Measurements from ENCODE around the gene PHLDB2. TPM values are rescaled to one million over a fixed set of nuclear protein-coding genes. Genes with fewer than 3 reads are reported as not detected.

PHLDB2 gene
- total RNA-seq, 2 donors from 2014 or later, result 125 to 135 TPM

DNA sequence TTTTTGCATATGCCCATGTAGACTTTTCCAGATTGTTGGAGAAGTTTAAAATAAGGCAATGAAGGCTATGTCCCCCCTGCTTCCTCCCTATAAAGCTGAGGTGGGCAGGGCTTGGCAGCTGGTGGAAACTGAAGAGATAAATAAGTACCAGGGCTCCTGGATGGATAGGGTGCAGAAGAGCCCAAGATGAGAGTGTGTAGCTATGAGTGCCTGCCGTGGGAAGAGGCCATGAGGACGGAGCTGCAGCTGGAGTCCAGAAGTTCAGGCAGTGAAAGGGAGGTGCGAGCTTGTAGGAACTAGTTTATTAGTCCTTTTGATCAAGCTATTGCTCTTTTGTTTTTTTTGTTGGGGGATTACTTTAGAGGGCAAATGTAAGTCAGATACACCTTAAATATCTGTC is 52.4 kb downstream of the PHLDB2 start:
- no peak for DNase-seq (ENCODE audit: low spot score)
- intact Hi-C loops (cut with DNase I), result no loop called here

DNA sequence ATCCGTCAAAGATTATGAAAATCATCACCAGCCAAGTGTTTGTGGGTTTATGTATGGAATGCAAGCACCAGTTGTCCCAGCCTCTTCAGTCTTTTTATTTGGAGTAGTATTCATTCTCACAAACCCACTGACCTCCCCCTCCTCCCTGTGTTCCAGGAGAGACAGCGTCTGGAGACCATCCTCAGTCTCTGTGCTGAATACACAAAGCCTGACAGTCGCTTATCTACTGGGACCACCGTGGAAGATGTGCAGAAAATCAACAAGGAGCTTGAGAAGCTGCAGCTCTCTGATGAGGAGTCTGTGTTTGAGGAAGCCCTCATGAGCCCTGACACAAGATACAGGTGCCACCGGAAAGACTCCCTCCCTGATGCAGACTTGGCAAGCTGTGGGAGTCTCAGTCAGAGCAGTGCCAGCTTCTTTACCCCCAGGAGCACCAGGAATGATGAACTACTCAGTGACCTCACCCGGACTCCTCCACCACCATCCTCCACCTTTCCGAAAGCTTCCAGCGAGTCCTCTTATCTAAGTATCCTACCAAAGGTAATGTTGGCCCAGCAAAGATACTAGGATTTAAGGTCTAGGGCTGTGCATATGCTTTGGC is 54.2 kb downstream of the PHLDB2 start:
- no peak for DNase-seq (ENCODE audit: low spot score)
- intact Hi-C loops (cut with DNase I), result no loop called here

DNA sequence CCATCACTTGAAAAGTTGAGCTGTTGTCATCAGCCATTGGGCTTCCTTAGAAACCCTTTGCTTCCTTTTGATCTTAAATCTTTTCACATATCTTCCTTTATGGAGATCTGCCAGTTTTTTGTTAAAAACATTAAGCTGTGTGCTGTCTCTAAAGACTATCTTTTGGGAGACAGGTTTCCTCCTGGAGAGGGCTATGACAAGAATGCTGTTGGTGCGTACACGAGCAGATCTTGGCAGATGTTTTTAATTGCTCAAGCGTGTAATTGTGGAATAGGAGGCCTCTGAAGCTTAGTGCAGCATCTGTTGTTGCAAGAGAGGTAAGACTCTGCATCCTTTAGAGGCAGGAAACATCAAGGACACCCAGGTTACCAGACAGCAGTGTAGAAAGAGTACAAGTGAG is 56.8 kb downstream of the PHLDB2 start:
- intact Hi-C loops (cut with DNase I), result no loop called here
- no peak for DNase-seq (ENCODE audit: low spot score)

DNA sequence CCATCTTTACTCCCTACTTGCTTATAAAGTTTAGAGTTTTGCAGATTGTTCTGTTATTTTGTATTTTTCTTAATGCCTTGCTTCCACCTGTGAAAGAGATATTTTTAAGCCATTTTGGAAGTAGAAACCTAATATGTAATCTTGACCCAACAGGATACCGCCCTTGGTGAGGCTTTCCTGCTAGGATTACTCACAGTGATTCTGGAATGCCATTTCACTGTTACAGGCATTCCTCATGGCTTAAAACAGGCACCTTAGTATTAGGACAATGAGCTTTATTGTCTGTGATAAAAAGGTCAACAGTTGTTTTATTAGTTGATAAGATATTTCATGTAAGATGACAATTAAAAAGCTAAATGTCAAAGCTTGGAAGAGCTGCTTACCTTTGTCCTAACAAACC is 58.2 kb downstream of the PHLDB2 start:
- intact Hi-C loops (cut with DNase I), result no loop called here

GRCh38 chr3:111919370-111920065 is 60.5 kb downstream of the PHLDB2 start:
- DNase-seq (ENCODE audit: low spot score), result no peak
- intact Hi-C loops (cut with DNase I), result no loop called here

More for the DNA sequence above, 58.2 kb downstream of the PHLDB2 start:
- no peak for DNase-seq (ENCODE audit: low spot score)

DNA sequence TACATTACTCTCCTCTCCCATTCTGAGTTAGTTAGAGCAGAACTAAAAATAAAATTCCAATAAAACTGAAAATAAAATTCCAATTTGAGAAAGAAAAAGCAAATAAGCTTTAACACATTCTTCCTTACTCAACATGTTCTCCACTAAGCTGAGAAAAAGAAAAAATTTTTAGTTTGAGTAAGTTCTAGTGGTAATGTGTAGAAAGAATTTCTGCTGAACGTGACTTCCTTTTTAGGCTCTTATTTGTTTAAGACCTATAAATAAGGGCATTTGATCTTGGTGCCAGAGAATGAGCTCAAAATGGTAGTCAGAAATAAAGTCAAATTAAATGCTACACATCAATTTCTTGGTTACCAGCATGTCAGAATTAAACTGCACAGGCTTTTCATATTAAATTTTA is 62.1 kb downstream of the PHLDB2 start:
- no peak for DNase-seq (ENCODE audit: low spot score)
- intact Hi-C loops (cut with DNase I), result no loop called here

- intact Hi-C loops (cut with DNase I), result no loop called here
- DNase-seq (ENCODE audit: low spot score), result no peak
These were observed 64.2 kb downstream of the PHLDB2 start for GRCh38 chr3:111923095-111923771.

GRCh38 chr3:111923806-111924205 is 64.7 kb downstream of the PHLDB2 start:
- intact Hi-C loops (cut with DNase I), result no loop called here
- DNase-seq (ENCODE audit: low spot score), result no peak

- intact Hi-C loops (cut with DNase I), result no loop called here
- DNase-seq (ENCODE audit: low spot score), result no peak
These were observed 65.2 kb downstream of the PHLDB2 start for GRCh38 chr3:111924283-111924682.

GRCh38 chr3:111926266-111926676 is 67.2 kb downstream of the PHLDB2 start:
- intact Hi-C loops (cut with DNase I), result no loop called here
- no peak for DNase-seq (ENCODE audit: low spot score)

DNA sequence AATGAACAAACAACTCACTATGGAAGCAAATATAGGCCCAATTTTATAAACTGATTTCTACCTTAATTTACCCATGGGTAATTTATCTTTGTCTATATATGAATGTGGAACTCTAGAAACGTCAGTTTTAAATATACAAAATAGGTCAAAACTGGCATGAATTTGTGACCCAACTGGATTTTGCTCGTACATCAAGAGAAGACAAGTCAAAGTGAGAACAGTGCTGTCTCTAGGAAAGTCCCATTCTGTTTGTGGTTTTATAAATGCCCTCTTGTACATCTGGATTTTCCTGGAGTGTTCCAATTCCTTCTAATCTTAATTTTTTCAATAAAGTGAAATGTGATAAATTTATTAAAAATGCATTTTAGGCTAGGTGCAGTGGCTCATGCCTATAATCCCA is 69.5 kb downstream of the PHLDB2 start:
- intact Hi-C loops (cut with DNase I), result no loop called here

DNA sequence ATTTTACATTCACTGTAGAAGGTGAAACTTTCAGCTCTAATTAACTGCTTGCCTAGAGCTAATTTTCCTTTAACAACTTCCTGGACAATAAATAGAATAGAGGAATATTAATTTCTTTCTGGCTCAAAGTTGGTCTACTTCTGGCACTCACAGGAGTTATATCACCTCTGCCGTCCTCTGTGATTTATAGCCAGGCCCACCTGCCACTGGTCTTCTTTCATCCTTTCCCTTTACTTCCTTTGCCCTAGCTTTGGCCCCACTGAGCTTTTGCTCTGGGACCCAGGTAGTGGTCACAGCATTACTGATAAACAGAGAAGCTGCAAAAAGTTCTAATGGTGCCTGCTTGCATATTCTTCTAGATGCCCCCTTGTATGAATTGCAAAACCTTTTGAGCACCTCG is 70.4 kb downstream of the PHLDB2 start:
- intact Hi-C loops (cut with DNase I), result no loop called here

More for the DNA sequence above, 69.5 kb downstream of the PHLDB2 start:
- no peak for DNase-seq (ENCODE audit: low spot score)

DNA sequence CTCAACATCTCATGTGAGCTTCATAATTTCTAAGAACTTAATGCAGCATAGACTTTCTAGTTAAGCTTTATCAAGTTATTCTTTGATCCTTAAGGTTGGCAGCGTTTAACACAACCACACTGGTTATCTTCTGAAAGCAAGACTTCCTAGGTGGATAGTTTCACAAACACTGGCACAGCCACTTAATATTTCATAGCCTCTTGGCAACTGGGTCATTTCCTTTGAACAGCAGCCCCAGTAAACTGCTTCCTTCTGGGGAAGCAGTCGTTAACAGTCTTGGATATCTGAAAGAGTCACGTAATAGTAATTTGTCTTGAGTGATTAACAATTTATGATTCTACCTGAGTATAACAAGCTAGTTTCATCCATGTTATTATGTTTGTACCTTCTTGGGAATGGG is 73.9 kb downstream of the PHLDB2 start:
- DNase-seq (ENCODE audit: low spot score), result no peak
- intact Hi-C loops (cut with DNase I), result no loop called here

More for the DNA sequence above, 70.4 kb downstream of the PHLDB2 start:
- DNase-seq (ENCODE audit: low spot score), result no peak

DNA sequence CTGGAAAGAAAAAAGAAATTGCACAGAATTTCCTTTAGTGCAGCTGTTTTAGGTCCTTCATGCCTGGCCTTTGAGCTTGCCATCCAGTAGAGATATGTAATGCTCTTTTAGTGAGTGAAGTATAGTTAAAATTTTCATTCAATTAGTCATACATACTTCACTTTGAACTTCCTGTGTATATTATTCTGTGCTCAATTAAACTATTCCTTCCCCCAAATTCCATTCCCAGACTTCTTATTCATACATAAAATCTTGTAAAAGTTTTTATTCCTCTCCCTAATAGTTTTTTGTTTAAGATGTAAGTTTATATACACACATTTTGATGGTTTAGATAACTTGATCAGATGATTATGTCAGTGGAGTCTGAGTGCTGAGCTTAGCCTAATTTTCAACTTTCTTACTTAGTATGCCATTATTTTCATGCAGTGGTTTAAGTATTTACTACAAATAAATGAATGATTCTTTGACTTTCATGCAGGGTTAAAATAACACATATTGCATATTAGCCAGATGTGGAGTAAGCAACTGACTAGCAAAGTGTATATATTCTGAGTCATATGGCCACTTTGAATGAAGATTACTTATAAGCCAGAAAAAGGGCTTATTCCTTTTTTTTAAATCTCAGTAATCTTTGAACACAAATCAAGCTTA is 77.3 kb downstream of the PHLDB2 start:
- DNase-seq (ENCODE audit: low spot score), result no peak
- intact Hi-C loops (cut with DNase I), result no loop called here

- intact Hi-C loops (cut with DNase I), result no loop called here
- no peak for DNase-seq (ENCODE audit: low spot score)
These were observed 77.9 kb downstream of the PHLDB2 start for GRCh38 chr3:111936967-111937366.

GRCh38 chr3:111937871-111938270 is 78.8 kb downstream of the PHLDB2 start:
- intact Hi-C loops (cut with DNase I), result no loop called here
- DNase-seq (ENCODE audit: low spot score), result no peak

DNA sequence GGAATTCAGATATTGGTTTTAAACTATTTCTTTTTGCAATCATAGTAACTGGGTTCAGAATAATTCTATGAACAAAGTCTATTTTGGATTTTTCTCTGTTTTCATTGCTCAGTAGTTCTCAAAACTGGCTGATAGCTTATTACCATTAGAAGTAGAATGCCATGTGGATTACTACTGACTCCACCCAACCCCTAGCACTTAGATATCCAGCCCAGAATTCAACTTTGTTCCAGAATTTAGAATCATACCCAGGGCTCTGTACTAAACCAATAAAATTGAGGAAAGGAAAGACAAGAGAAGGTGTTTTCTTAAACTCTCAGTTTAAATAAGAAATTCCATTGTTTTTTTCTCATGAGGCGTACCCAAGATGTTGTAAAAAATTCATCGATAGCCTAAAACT is 80.8 kb downstream of the PHLDB2 start:
- no peak for DNase-seq (ENCODE audit: low spot score)
- intact Hi-C loops (cut with DNase I), result loop anchor here in 1 of 2 donors (10.0 kb wide), 1 partner anchor 75 kb away; no protein-coding TSS in a partner anchor

DNA sequence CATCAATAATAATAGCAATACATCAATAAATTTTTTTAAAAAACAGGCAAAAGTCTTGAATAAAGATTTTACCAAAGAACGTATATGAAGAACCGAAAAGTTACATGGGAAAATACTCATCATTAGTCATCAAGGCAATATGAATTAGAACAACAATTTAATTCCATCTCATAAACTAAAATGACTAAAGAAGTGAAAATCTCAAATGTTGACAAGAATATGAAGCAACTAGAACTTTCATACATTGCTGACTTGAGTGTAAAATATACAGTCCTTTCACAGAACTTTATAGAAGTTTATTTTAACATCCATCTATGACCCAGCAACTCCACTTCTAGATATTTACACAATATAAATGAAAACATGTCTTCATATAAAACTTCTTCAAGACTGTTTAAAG is 84.5 kb downstream of the PHLDB2 start:
- DNase-seq (ENCODE audit: low spot score), result no peak
- intact Hi-C loops (cut with DNase I), result loop anchor here in 1 of 2 donors (10.0 kb wide), 1 partner anchor 79 kb away; no protein-coding TSS in a partner anchor

DNA sequence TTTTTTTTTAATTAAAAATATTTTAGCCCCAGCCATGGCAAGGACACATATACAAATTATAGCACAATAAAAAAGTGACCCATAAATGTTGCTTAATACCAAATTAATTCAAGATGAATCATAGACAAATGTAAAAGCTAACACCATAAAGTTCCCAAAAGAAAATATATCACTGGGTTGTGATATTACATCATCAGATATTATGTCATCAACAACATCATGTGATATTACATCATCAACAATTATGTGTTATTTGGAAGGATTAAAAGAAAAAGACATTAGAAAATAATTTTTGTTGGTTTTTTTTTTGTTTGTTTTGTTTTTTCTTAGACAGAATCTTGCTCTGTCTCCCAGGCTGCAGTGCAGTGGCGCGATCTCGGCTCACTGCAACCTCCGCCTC is 85.3 kb downstream of the PHLDB2 start:
- DNase-seq (ENCODE audit: low spot score), result no peak
- intact Hi-C loops (cut with DNase I), result loop anchor here in 1 of 2 donors (10.0 kb wide), 1 partner anchor 80 kb away; no protein-coding TSS in a partner anchor

DNA sequence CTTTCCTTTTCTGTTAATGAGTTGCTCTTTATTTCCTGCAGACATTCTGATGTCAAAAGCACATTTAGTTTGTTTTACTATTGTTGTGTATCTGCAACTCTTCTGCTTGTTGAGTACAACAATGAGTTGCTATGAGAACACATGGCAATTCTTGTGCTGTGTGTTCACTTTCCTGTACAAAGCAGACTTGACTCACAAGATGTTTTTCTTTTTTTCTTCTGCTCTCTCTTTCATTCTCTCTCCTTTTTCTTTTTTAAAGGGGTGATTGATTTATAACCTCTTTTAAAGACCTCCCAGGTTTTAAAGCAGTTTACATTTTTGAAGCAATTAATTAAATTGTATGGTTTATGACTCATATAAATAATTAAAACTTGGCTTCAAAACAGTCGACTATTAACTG is 88.2 kb downstream of the PHLDB2 start:
- DNase-seq (ENCODE audit: low spot score), result no peak
- intact Hi-C loops (cut with DNase I), result loop anchor here in 1 of 2 donors (10.0 kb wide), 1 partner anchor 82 kb away; no protein-coding TSS in a partner anchor

All from posterior vena cava (tissue), 2 donors.